GM21515 (cell line): Measurements from ENCODE around the gene PCSK2.

Experiments used
- ATAC-seq: cut with Tn5 transposase; IDR thresholded peaks from one replicate; pipeline ENCODE4 v1.9.1; 2021; ENCODE audit not compliant: unreplicated experiment

Gene PCSK2

GRCh38 chr20:17525650-17526049, 298.8 kb downstream of the PCSK2 start:
- no peak for ATAC-seq

- no peak for ATAC-seq
Observed at GRCh38 chr20:17529586-17529985, 302.7 kb downstream of the PCSK2 start.

GRCh38 chr20:17530153-17530552, 303.3 kb downstream of the PCSK2 start:
- no peak for ATAC-seq

GRCh38 chr20:17530716-17531664, 304.1 kb downstream of the PCSK2 start, which contains the start of gene BFSP1:
Gene BFSP1, minus strand, starts transcription at chr20:17531379. Its CDS starts 50 bp downstream, at chr20:17531329.
- ATAC-seq = no peak

GRCh38 chr20:17531665-17532025, 304.8 kb downstream of the PCSK2 start:
- no peak for ATAC-seq

GRCh38 chr20:17533396-17533795, 306.6 kb downstream of the PCSK2 start:
- no peak for ATAC-seq

GRCh38 chr20:17534077-17534476, 307.2 kb downstream of the PCSK2 start:
- ATAC-seq = no peak
